SK-MEL-5 (cell line): ENCODE results near the gene KLHL36. TPM values are rescaled to one million over a fixed set of nuclear protein-coding genes. Genes with fewer than 3 reads are reported as not detected.
A peak's percentile ranks its signal among the peaks of the same experiment; 100 is the strongest.
"Not testable (repeated sequence)": the region's sequence is repeated elsewhere in the genome, so short reads cannot be mapped to it uniquely, and the experiment has no call there.

Source experiments
- DNase-seq: peaks from one replicate; pipeline ENCODE4 v3.0.0-alpha.2; 2016; ENCODE audit warnings: low read depth, low spot score
- in situ Hi-C: cut with HindIII; loops from 2 replicates; pipeline ENCODE4 v1.10.0; 2016; ENCODE audit warnings: low sequenced_read_pairs, high pct_unique_total_duplicates, low pct_unique_long_range_greater_than_20kb
- total RNA-seq: library from RNA; depleted of rRNA; stranded (reverse); fragments of >200 nt; shearing (Covaris generic); gene quantifications from 2 replicates; pipeline ENCODE4 v1.2.3, GENCODE V29; 2014

Gene KLHL36
- total RNA-seq, 1 experiment from 2014 or later = 35.5 TPM

DNA sequence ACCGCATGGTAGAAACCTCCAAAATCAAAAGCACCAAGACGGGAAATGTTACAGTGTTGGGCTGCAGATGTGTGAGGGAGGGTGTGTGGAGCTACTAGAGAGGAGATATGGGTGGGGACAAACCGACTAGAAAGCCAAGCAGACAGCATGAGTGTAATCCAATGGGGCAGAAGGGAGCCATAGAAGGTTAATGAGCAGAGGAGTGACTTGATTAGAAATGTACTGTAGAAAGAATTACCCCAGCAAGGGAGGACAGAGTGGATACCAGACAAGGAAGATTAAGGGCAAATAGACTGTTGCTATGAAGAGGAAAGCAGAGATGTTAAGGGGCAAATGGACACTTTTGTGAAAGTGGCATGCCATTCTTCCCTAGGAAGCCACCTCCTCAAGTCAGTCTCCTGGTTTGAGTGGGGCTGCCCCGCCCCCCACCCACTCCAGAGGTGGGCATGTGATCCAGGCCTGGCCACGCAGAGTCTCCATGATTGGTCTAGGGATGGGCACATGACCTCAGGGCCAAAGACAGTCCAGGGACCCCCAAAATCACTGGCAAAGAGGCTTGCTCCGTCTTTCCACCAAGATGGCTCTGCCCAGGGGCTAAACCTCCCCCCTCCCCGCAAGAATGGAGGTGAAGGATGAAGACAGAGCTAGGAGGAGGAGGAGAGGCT lies 34.8 kb upstream of the KLHL36 start:
- in situ Hi-C loops = no loop called here
- no peak for DNase-seq

DNA sequence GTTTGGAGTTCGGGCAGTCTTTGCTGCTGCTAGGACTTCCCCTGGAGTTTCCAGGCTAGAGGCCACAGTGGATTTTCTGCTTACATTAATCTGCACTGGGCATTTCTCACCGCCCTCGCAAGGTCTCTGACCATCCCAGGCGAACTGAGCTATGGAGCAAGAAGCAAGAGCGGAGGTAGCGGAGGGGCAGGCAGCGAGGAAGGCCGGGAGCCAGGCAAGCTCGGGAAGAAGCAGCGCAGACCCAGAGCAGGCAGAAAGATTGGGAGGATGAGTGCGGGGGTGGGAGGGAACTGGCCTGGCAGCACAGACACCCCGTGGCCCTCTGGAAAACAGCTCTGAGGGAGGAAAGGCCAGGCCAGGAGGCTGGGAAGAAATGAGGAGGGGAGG lies 34.2 kb upstream of the KLHL36 start:
- no peak for DNase-seq
- in situ Hi-C loops = no loop called here

DNA sequence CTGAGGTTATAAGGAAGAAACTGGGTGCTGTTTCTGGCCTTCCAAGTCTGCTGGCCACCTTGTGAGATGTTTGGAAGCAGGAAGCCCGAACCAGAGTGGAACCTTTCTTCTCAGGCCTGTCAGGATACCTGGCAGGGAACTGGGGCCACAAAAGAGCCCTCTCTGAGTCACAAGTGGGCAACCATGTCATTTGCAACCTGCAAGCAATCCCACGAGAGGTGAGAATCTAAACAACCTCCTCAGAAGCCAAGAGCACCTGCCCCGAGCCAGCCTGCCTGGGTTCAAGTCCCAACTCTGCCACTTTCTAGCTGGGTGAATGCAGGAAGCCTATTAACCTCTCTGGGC lies 33.7 kb upstream of the KLHL36 start:
- in situ Hi-C loops = no loop called here
- no peak for DNase-seq

DNA sequence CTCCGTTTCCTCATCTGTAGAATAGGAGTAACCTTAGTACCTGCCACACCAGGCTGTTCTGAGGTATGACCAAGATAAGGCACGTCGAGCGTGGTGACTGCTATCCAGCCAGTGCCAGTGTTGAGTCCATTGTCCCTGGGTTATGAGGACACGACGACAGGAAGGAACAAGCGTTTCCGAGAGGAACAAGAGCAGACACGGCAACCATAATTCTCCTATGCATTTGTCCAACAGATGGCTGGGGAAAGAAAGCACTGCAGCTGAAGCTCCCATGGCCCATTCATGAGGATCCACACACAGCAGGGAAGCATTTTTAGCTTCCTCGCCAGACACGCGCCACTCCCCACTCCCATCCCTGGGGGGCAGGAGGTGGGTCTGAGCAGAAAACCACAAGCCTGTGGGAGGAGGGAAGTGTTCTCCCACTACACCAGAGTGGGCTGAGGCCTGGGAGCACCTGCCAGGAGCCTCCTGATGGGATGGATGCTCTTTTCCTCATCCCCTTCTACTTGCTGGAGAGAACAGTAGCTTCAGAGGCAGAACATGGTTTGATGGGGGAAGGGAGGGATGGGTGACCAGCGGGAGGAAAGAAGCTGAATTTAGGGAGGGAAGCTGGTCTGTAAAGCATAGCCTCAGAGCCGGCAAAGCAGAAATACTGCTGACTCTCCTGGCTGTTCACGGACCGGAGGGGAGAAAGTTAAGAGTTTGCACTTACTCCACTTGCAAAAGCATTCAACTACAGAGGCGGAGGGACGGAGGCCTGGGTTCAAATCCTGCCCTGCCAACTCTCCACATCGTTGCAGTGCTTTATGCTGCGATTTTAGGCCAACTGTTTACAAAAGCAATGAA lies 33.1 kb upstream of the KLHL36 start:
- no peak for DNase-seq
- in situ Hi-C loops = no loop called here

DNA sequence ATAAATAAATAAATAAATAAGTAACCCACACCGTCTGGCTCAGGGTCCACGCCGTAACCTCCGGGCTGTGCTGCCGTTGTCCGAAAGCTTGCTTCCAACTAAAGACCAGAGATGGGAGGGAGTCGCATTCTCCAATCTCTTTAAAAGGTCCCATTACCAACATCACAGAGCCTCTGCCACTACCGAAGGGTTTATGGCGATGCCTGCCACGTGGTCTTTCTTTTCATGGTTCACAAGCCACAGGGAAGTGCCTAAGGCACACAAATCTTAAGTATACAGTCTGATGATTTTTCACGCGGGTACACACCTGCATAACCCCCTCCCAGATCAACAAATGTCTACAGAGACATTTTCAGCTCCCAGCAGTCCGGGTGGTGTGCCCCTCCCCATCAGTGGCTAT lies 31.8 kb upstream of the KLHL36 start:
- in situ Hi-C loops = no loop called here
- DNase-seq = peak; percentile 47

DNA sequence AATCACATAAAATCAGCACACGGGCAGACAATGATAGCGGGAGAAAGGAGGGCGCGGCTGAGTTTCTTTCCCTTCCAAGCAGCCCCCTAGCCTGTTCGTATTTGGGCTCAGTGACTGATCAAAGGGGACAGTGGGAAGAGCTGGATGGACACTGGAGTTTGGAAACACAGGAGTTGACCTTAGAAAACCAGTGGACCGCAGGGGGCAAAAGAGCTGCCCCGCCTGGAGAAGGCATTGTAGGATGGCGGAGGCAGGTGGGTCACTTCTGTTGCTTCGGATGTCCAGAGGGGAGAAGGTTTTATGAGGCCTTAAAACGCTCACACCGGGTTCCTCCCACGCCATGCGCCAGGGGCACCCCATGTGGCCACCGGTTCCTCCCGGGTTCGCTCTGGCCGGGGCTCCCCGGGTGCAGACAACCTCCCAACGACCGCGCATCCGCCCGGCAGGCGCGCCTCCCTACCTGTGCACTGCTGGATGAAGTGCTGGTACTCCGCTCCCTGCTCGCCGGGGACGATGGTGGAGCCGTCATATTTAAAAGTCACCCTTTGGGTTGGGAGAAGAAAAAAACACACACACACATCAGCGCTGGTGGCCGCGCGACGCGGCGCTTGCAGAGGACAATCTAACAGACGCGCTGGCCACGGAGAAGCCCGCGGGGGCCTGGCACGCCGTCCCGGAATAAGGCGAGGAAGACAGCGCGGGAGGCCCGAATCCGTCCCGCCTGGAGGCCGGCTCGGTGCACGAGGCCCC lies 31.1 kb upstream of the KLHL36 start:
- in situ Hi-C loops = no loop called here
- DNase-seq = peak; percentile 10

DNA sequence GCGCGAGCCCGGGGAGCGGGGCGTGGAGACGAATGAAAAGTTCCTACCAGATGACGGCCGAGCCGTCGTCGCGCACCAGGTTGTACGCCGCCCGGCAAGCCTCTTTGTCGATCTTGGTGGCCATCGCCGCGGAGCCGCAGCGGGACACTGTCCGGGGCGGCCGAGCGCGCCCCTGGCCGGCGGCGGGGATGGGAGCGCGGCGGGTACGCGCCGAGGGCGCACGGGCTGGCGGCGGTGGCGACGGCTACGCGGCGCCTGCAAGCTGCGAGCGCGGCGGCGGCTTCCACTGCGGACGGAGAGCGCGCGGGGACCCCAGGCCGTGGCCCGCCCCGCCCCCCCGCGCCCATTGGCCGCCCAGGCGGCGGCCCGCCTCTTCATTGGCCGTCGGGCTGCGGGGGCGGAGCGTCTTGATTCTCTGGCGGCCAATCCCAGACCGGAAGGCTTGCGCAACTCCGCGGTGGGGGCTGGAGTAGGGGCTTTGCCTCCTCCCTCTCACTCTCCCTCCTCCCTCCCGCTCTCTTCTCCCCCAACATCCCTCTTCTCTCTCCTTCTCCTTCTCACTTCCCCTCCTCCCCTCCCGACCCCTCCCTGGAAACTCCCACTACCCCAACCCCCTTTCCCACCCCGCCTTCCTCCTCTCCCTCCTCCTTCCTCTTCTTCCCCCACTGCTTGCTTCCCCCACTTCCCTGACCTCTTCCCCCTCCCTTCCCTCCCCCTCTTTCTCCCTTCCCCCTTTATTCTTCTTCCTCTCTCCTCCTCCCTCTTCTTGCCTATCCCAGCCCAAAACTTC lies 30.3 kb upstream of the KLHL36 start, which contains the start of gene COTL1:
Gene COTL1 (minus strand): TSS at position 288 of the 790 bp plus-strand sequence. CDS start 164 bp downstream, at position 124.
- in situ Hi-C loops = no loop called here
- DNase-seq = peak; percentile 96

DNA sequence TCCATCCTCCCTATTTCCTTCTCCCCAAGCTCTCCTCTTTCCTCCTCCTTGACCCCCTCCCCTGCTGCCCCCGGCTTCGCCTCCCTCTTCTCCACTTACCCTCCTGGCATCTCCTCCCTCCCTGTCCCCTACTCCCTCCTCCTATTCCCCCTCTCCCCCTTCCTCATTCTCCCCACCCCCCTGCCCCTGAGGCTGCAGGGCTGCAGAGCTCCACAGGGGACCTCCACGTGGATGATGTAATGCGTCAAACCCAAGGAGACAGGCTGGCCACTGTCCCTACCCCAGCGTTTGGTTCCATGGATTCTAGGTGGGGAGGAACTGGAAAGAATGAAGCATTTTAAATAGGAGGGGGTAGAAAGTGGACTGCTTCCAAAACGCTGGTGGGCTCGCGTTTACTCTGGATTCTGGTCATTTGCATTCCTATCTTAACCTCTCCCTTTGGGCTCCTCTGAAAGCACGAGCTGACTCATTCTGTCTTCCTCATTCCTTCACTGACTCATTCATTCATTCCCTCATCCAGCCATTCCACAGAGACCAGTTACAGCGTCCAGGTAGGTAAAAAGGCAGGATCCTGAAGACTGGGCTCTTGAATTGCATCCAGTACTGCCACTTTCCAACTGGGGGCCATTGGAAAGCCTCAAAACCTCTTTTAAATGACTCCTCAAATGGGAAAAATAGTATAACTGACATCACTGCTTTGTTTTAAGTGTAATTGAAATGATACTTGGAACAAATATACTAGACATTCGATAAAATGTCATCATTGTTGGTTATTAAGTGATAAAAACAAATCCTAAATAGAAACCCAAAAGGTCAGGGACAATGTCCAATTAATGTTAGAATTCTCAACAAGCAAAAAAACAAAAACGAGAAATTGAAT lies 29.5 kb upstream of the KLHL36 start:
- in situ Hi-C loops = no loop called here
- DNase-seq = peak; percentile 95

DNA sequence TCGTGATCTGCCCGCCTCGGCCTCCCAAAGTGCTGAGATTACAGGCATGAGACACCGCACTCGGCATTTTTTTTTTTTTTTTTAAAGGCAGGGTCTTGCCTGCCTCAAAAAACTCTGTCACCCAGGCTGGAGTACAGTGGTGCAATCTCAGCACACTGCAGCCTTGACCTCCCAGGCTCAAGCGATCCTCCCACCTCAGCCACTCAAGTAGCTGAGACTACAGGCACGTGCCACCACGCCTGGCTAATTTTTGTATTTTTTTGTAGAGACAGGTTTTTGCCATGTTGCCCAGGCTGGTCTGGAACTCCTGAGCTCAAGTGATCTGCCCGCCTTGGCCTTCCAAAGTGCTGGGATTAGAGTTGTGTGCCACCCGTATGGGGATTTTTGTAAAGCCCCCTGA lies 27.4 kb upstream of the KLHL36 start:
- in situ Hi-C loops, DNase-seq: not testable (repeated sequence)

DNA sequence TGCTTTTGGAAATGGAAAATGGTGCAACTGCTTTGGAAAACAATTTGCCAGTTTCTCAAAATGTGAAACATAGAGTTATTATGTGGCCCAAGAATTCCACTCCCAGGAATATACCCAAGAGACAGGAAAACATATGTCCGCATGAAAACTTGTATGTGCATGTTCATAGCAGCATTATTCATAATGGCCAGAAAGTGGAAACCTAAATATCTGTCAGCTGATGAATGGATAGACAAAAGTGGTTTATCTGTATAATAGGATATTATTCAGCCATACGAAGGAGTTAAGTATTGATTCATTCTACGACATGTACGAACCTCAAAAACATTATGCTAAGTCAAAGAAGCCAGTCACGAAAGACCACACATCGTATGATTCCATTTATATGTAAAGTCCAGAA lies 22.8 kb upstream of the KLHL36 start:
- DNase-seq = no peak
- in situ Hi-C loops = no loop called here

DNA sequence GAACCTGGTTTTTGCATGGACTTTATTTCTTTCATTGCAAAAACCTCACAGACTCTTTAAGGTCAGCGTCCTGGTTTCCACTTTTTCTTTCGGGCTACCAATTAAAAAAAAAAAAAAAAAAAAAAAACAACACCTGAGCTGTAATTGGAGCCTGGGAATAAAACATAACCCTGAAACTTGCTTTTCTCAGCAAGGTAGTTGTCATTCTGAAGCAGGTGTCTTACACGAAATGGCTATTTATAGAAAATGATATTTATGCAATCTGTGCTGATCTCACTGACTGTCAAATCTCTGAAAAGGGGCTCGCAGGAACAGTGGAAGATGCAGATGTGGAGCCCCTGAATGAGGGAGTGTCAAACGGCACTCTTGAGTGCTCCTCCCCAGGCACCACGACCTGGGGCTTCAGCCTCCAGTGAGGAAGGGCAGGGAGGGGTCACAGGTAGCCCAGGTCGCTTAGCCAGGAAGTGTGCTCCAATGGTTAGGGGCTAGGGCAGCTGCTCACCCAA lies 20.0 kb upstream of the KLHL36 start:
- no peak for DNase-seq
- in situ Hi-C loops = no loop called here

DNA sequence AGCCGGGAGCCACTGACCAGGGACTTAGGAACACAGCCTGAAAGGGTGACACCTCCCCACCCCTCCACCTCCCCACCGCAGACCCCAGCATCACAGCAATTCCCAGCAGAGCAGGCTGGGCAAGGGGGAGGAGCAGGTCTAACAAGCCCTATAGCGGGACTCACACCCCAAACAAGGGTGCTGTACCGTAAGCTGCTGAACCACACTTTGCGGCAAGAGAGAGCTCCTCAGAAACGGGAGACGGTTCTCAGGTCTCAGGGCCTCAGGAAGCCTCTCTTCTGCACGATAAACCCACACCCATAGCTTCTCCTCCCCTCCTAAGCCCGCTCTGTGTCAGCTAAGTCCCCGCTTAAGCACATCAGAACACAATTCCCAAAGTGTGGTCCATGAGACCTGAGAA lies 18.7 kb upstream of the KLHL36 start:
- in situ Hi-C loops = no loop called here
- DNase-seq = no peak

DNA sequence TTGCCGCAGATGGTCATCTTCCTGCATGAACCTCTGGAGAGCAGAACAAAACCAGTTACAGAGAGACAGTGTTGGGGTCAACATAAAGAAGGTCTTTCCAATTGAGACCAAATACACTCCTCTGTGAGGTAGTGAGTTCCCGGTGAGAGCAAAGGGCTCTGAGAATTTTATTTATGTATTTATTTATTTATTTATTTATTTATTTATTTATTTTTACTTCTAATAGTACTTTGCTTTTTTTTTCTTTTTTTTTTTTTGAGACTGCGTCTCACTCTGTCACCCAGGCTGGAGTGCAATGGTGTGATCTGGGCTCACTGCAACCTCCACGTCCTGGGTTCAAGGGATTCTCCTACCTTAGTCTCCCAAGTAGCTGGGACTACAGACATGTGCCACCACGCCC lies 18.3 kb upstream of the KLHL36 start:
- no peak for DNase-seq
- in situ Hi-C loops = no loop called here

DNA sequence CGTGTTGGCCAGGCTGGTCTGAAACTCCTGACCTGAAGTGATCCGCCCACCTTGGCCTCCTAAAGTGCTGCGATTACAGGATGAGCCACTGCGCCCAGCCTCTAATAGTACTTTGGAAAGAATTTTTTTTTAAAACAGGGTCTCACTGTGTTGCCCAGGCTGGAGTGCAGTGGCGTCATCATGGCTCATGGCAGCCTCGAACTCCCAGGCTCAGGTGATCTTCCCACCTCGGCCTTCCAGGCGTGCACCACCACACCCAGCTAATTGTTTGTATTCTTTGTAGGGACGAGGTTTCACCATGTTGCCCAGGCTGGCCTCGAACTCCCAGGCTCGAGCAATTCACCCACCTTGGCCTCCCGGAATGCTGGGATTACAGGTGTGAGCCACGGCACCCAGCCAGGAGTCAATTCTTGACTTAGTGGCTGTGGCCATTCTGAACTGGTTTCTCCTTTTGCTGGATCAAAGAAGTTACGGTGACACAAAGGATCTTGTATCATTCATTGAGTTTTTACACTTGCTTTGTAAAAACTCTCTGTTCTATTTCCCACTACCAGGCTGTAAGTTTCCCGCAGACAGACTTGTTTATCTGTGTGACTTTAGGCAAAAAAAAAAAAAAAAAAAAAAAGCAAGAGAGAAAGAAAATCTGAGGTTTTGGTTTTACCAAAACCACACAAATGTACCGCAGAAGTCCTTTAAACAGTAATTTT lies 17.7 kb upstream of the KLHL36 start:
- in situ Hi-C loops = no loop called here
- no peak for DNase-seq

DNA sequence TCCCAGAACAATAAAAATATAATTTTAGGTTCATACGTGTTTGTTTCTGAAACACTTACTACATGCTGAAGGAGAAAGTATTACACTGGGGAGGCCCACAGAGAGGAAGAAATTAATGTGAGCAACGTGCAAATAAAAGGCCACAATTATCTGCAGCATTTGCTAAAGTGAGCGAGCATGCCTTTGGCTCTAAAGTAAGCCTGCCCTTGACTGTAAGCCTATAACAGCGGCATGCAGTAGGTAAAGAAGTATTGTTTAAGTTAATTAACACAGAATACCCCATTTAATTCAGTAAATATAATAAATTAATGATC lies 17.2 kb upstream of the KLHL36 start:
- no peak for DNase-seq
- in situ Hi-C loops = no loop called here

DNA sequence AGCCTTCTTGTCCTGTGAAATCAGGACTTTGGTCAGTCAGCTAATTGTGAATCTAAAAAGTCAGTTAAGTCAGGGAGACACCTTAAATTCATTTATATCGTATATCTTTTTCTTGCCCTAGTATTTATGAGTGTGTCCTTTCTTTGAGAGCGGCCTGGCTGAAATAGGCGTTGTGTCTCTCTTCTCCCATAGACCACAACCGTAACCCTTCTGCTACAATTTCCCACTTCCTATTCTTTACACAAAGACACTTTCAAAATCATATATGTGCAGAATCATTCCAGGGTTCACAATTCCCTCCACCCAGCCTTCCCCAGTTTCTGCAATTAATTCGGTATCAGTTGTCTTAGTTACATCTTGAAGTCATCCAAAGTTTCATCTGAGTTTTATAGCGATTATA lies 16.4 kb upstream of the KLHL36 start:
- in situ Hi-C loops = no loop called here
- DNase-seq = peak; percentile 26
